ENCODE data around the gene AGAP3.

The AGAP3 gene

GRCh38 chr7:151187409-151188251 is 101.4 kb downstream of the AGAP3 start:
- Histone ChIP-seq H3K9ac (ENCODE audit: low read length) (no peak overlapping the region), H3K27ac (ENCODE audit: low read depth, low read length) (no peak overlapping the region), H3K4me3 (ENCODE audit: low read length) (no peak overlapping the region), H3K36me3 (ENCODE audit: control insufficient read depth, insufficient read depth, low read length) (no peaks in the 10 kb centered on the region), H3K27me3 (ENCODE audit: control insufficient read depth, insufficient read depth, low read length) (no peaks in the 10 kb centered on the region), H3K4me1 (ENCODE audit: control insufficient read depth, insufficient read depth, low read length) (no peaks in the 10 kb centered on the region)

GRCh38 chr7:151188252-151188542 is 101.9 kb downstream of the AGAP3 start:
- Histone ChIP-seq H3K4me3 (ENCODE audit: low read length) (no peak overlapping the region), H3K27ac (ENCODE audit: low read depth, low read length) (no peak overlapping the region), H3K9ac (ENCODE audit: low read length) (no peak overlapping the region), H3K36me3 (ENCODE audit: control insufficient read depth, insufficient read depth, low read length) (no peaks in the 10 kb centered on the region), H3K27me3 (ENCODE audit: control insufficient read depth, insufficient read depth, low read length) (no peaks in the 10 kb centered on the region), H3K4me1 (ENCODE audit: control insufficient read depth, insufficient read depth, low read length) (no peaks in the 10 kb centered on the region)

- Histone ChIP-seq H3K9ac (ENCODE audit: low read length) (no peak overlapping the region), H3K4me1 (ENCODE audit: control insufficient read depth, insufficient read depth, low read length) (no peaks in the 10 kb centered on the region), H3K4me3 (ENCODE audit: low read length) (no peak overlapping the region), H3K36me3 (ENCODE audit: control insufficient read depth, insufficient read depth, low read length) (no peaks in the 10 kb centered on the region), H3K27ac (ENCODE audit: low read depth, low read length) (no peak overlapping the region), H3K27me3 (ENCODE audit: control insufficient read depth, insufficient read depth, low read length) (no peaks in the 10 kb centered on the region)
These were observed 102.8 kb downstream of the AGAP3 start for GRCh38 chr7:151189038-151189437.

- Histone ChIP-seq H3K27ac (ENCODE audit: low read depth, low read length) (no peak overlapping the region), H3K36me3 (ENCODE audit: control insufficient read depth, insufficient read depth, low read length) (no peaks in the 10 kb centered on the region), H3K4me1 (ENCODE audit: control insufficient read depth, insufficient read depth, low read length) (no peaks in the 10 kb centered on the region), H3K9ac (ENCODE audit: low read length) (no peak overlapping the region), H3K27me3 (ENCODE audit: control insufficient read depth, insufficient read depth, low read length) (peaks cover 5% of the 10 kb centered on the region), H3K4me3 (ENCODE audit: low read length) (no peak overlapping the region)
These were observed 105.3 kb downstream of the AGAP3 start for GRCh38 chr7:151191544-151191943.

GRCh38 chr7:151192002-151192539 is 105.8 kb downstream of the AGAP3 start:
- Histone ChIP-seq H3K9ac (ENCODE audit: low read length) (no peak overlapping the region), H3K27ac (ENCODE audit: low read depth, low read length) (no peak overlapping the region), H3K4me3 (ENCODE audit: low read length) (no peak overlapping the region), H3K36me3 (ENCODE audit: control insufficient read depth, insufficient read depth, low read length) (no peaks in the 10 kb centered on the region), H3K4me1 (ENCODE audit: control insufficient read depth, insufficient read depth, low read length) (no peaks in the 10 kb centered on the region), H3K27me3 (ENCODE audit: control insufficient read depth, insufficient read depth, low read length) (peaks cover 5% of the 10 kb centered on the region)

GRCh38 chr7:151193203-151193978 is 107.1 kb downstream of the AGAP3 start:
- Histone ChIP-seq H3K36me3 (ENCODE audit: control insufficient read depth, insufficient read depth, low read length) (no peaks in the 10 kb centered on the region), H3K27ac (ENCODE audit: low read depth, low read length) (no peak overlapping the region), H3K9ac (ENCODE audit: low read length) (no peak overlapping the region), H3K4me3 (ENCODE audit: low read length) (no peak overlapping the region), H3K4me1 (ENCODE audit: control insufficient read depth, insufficient read depth, low read length) (no peaks in the 10 kb centered on the region), H3K27me3 (ENCODE audit: control insufficient read depth, insufficient read depth, low read length) (peaks cover 5% of the 10 kb centered on the region)
